22Rv1 (cell line): ENCODE measurements around the gene LYST.

Experiments used
- CTCF ChIP-seq: fragments of 450-650 bp; IDR thresholded peaks from 2 replicates; pipeline ENCODE4 v1.5.1; 2017; ENCODE audit warnings: mild to moderate bottlenecking
- ZFX ChIP-seq: fragments of 450-650 bp; IDR thresholded peaks from 2 replicates; pipeline ENCODE4 v1.6.1; 2017; ENCODE audit warnings: antibody characterized with exemption, borderline replicate concordance

DNA sequence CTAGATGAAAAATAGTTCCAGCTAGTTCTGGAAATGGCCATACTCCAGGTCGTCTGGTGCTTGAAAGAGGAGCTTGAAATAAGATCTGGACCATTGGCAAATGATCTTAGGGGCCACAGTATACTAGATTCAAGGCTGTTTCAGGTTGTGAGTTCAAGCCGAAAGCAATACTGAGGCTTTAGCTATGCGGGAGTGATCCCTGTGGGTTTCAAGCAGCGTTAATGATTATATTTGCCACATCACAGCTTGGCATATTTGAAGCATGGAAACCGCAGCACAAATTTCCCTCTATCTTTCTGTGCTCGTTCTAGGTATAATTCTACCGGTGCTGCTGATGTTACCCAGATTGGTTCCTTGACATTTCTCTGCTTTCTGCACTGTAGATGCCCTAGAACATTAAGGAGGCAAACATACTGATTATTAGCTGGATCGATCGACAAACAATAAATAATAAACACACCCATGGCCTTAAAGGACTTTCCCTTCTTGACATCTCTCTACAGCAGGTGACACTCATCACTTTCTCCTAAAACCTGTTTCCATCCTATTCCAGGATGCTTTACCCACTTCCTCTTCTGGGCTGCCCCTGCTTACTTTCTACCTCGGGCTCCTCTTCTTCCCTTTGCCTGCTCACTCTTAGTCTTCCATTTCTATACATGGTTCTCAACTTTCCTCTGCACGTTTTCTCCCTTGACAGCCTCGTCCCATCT is 40.6 kb upstream of the LYST start:
- TF ChIP-seq CTCF (no peak), ZFX (no peak)
